K562 (cell line): Measurements from ENCODE around the gene KRTAP13-4. TPM values are rescaled to one million over a fixed set of nuclear protein-coding genes. Genes with fewer than 3 reads are reported as not detected.

Source experiments
- ATAC-seq: fragments of 200-7000 bp; cut with Tn5 transposase; 3 replicates; pipeline ENCODE4 v1.9.1; 2020; ENCODE audit warnings: moderate library complexity
- Bru-seq: library from RNA; stranded (reverse); fragments of 400-500 nt; gene quantifications from one replicate; lab custom pipeline; 2021; lab: Mats Ljungman, UMichigan
- BruChase-seq, 2 experiments: library from RNA; stranded (reverse); fragments of 400-500 nt; gene quantifications; one replicate each; lab custom pipeline; 2021; lab: Mats Ljungman, UMichigan
- BruUV-seq: library from RNA; stranded (reverse); fragments of 400-500 nt; replicated peaks from 2 replicates; lab custom pipeline; 2021; lab: Mats Ljungman, UMichigan
- CTCF ChIA-PET: fragments of 300-600 bp; formaldehyde crosslinking; extraction: SDS; loops from one replicate; lab custom pipeline; 2021; ENCODE audit warnings: low intra/inter-chr PET ratio; lab: Yijun Ruan, JAX
- POLR2A ChIA-PET: fragments of 300-600, 350-650 bp; sonication (Branson Sonifier 250); formaldehyde crosslinking; extraction: SDS; loops from one replicate; lab custom pipeline; 2021; ENCODE audit warnings: antibody characterized with exemption, inconsistent platforms; lab: Yijun Ruan, JAX
- DNase-seq, 4 experiments: peaks; one replicate each; pipeline versions ENCODE4 v3.0.0 to v3.0.0-alpha.2; 2011 to 2018; ENCODE audit warnings: low spot score in 3 of 4, mixed read lengths in 3 of 4; ENCODE audit errors: extremely low read depth in 1 of 4
- FAIRE-seq: peaks from 2 replicates; lab custom pipeline; 2011; peaks lifted over from hg19 to GRCh38; lab: Jason Lieb, UNC
- H2AFZ ChIP-seq: 2 replicates; pipeline ENCODE4 v1.6.0; 2011; ENCODE audit warnings: low read depth, low read length, control low read depth, inconsistent platforms
- H3K27ac ChIP-seq: fragments of 200-600 bp; 3 replicates; pipeline ENCODE4 v1.8.0; 2011; ENCODE audit warnings: low read depth, mild to moderate bottlenecking, control low read depth, inconsistent platforms, low read length, moderate library complexity, mixed read lengths; ENCODE audit errors: extremely low read depth
- H3K27me3 ChIP-seq, 2 experiments: fragments of 300-600 bp in 1 of 2; 2 replicates in 1 of 2; 3 replicates in 1 of 2; pipeline versions ENCODE4 v1.6.0 to v1.8.0; 2011; ENCODE audit warnings: inconsistent platforms in 2 of 2, low read length in 2 of 2, mild to moderate bottlenecking in 1 of 2, mixed read lengths in 1 of 2, moderate library complexity in 1 of 2; ENCODE audit not compliant: control insufficient read depth in 2 of 2, insufficient read depth in 2 of 2
- H3K36me3 ChIP-seq: fragments of 300-600 bp; 3 replicates; pipeline ENCODE4 v1.8.0; 2011; ENCODE audit warnings: mild to moderate bottlenecking, low read length, inconsistent platforms; ENCODE audit not compliant: control insufficient read depth, insufficient read depth
- H3K4me1 ChIP-seq, 2 experiments: fragments of 200-600 bp in 1 of 2; replicated peaks in 1 of 2; 2 replicates in 1 of 2; 3 replicates in 1 of 2; pipeline versions ENCODE4 v1.5.1 to v1.8.0; 2011; ENCODE audit warnings: inconsistent platforms in 2 of 2, low read length in 2 of 2, mild to moderate bottlenecking in 1 of 2, mixed read lengths in 1 of 2, moderate library complexity in 1 of 2; ENCODE audit not compliant: control insufficient read depth in 2 of 2, insufficient read depth in 2 of 2
- H3K4me2 ChIP-seq: 2 replicates; pipeline ENCODE4 v1.6.1; 2011; ENCODE audit warnings: low read length, control low read depth, inconsistent platforms, mixed read lengths; ENCODE audit not compliant: insufficient read depth
- H3K4me3 ChIP-seq: fragments of 200-600 bp; sonication (generic), shearing (Covaris generic); 2 replicates; pipeline ENCODE4 v1.5.1; 2016; ENCODE audit warnings: control low read depth, inconsistent platforms
- H3K79me2 ChIP-seq: fragments of 200-600 bp; 3 replicates; pipeline ENCODE4 v1.8.0; 2011; ENCODE audit warnings: low read length, inconsistent platforms; ENCODE audit not compliant: control insufficient read depth, insufficient read depth
- H3K9ac ChIP-seq, 2 experiments: 2 replicates each; pipeline versions ENCODE4 v1.6.0 to v1.6.1; 2011; ENCODE audit warnings: low read depth in 2 of 2, low read length in 2 of 2, control low read depth in 1 of 2, inconsistent platforms in 1 of 2, mild to moderate bottlenecking in 1 of 2, mixed read lengths in 1 of 2; ENCODE audit not compliant: insufficient read depth in 1 of 2
- H3K9me1 ChIP-seq: one replicate; pipeline ENCODE4 v1.6.0; 2011; ENCODE audit warnings: inconsistent platforms, mild to moderate bottlenecking, low read length, moderate library complexity; ENCODE audit not compliant: control insufficient read depth, insufficient read depth
- H3K9me3 ChIP-seq: replicated peaks from 2 replicates; pipeline ENCODE4 v1.5.1; 2011; ENCODE audit warnings: low read depth, low read length, inconsistent platforms; ENCODE audit not compliant: control insufficient read depth, insufficient read depth
- H4K20me1 ChIP-seq: replicated peaks from 2 replicates; pipeline ENCODE4 v1.6.1; 2011; ENCODE audit warnings: low read length, inconsistent platforms, mixed read lengths; ENCODE audit not compliant: control insufficient read depth, insufficient read depth
- CGGBP1 ChIP-seq: fragments of 250-450 bp; sonication (Bioruptor Pico); IDR thresholded peaks from 2 replicates; pipeline ENCODE4 v1.9.0; 2021; ENCODE audit warnings: mild to moderate bottlenecking
- DDX20 ChIP-seq: fragments of 450-650 bp; IDR thresholded peaks from 2 replicates; pipeline ENCODE4 v1.6.1; 2016; ENCODE audit warnings: missing genetic modification characterization, low read depth, mild to moderate bottlenecking, missing compliant biosample characterization, moderate library complexity
- DMBX1 ChIP-seq: fragments of 250-450 bp; sonication (Bioruptor Pico); IDR thresholded peaks from 2 replicates; pipeline ENCODE4 v1.8.0; 2022; ENCODE audit warnings: inconsistent platforms, mild to moderate bottlenecking, moderate library complexity, borderline replicate concordance
- ETV1 ChIP-seq: fragments of 450-650 bp; conservative IDR thresholded peaks from 2 replicates; pipeline ENCODE4 v1.6.1; 2016; ENCODE audit warnings: missing genetic modification characterization, control low read depth, low read depth, missing compliant biosample characterization
- HNRNPLL ChIP-seq: fragments of 200-400 bp; formaldehyde crosslinking; IDR thresholded peaks from 2 replicates; pipeline ENCODE4 v1.6.1; 2017; ENCODE audit warnings: low read length, low read depth, mild to moderate bottlenecking; ENCODE audit not compliant: poor library complexity, severe bottlenecking
- MCM7 ChIP-seq, 2 experiments: fragments of 450-650 bp; IDR thresholded peaks; 2 replicates each; pipeline ENCODE4 v1.6.1; 2016 to 2018
- NR1H2 ChIP-seq: sonication (generic); formaldehyde crosslinking; IDR thresholded peaks from 2 replicates; pipeline ENCODE4 v1.4.0; 2020; ENCODE audit warnings: mild to moderate bottlenecking, missing genetic modification reagents
- PHB ChIP-seq: fragments of 250-450 bp; sonication (Bioruptor Pico); IDR thresholded peaks from 2 replicates; pipeline ENCODE4 v1.5.0; 2021
- PHB2 ChIP-seq: fragments of 450-650 bp; IDR thresholded peaks from 2 replicates; pipeline ENCODE4 v1.6.1; 2017; ENCODE audit warnings: low read depth
- RAD51 ChIP-seq: fragments of 450-650 bp; IDR thresholded peaks from 2 replicates; pipeline ENCODE4 v1.7.1; 2016; ENCODE audit warnings: low read depth, mild to moderate bottlenecking, borderline replicate concordance
- ZFP30 ChIP-seq: fragments of 250-450 bp; sonication (Bioruptor Pico); IDR thresholded peaks from 2 replicates; pipeline ENCODE4 v1.8.0; 2022; ENCODE audit warnings: moderate library complexity, mild to moderate bottlenecking, inconsistent platforms, borderline replicate concordance
- ZNF12 ChIP-seq: sonication (generic); formaldehyde crosslinking; IDR thresholded peaks from 2 replicates; pipeline ENCODE4 v1.4.0; 2020; ENCODE audit warnings: mild to moderate bottlenecking, missing genetic modification reagents
- ZNF354B ChIP-seq: fragments of 250-450 bp; sonication (Bioruptor Pico); IDR thresholded peaks from 2 replicates; pipeline ENCODE4 v1.4.0; 2020
- ZNF592 ChIP-seq: fragments of 450-650 bp; IDR thresholded peaks from 2 replicates; pipeline ENCODE4 v1.6.1; 2017; ENCODE audit warnings: antibody characterized with exemption, mild to moderate bottlenecking
- ZNF695 ChIP-seq: fragments of 450-650 bp; formaldehyde crosslinking; IDR thresholded peaks from 2 replicates; pipeline ENCODE4 v1.4.0; 2020; ENCODE audit warnings: mild to moderate bottlenecking, moderate library complexity
- WGBS: fragments of 100-300 bp; shearing (Covaris generic); methylation state at CpG from one replicate; pipeline ENCODE4 v1.1.6; 2016; ENCODE audit warnings: low coverage, mixed read lengths; ENCODE audit not compliant: insufficient coverage; ENCODE audit errors: missing lambda C conversion rate; 5-methylcytosine and 5-hydroxymethylcytosine counted together
- in situ Hi-C: fragments of 300-500 bp; cut with MboI; formaldehyde crosslinking; loops from 4 replicates; pipeline ENCODE4 v1.15.0; 2018; ENCODE audit warnings: inconsistent platforms, mixed read lengths
- intact Hi-C: fragments of 100-400 bp; cut with micrococcal nuclease; formaldehyde crosslinking; loops from 2 replicates; pipeline ENCODE4 v1.14.2; 2022
- long read RNA-seq, 3 experiments: library from polyadenylated mRNA in 2 of 3; library from RNA in 1 of 3; unstranded in 2 of 3; stranded (forward) in 1 of 3; transcript quantifications; one replicate each; pipeline ENCODE4 v2.0.0, GENCODE V29; 2019 to 2022
- polyA minus RNA-seq, 3 experiments: library from RNA; depleted of rRNA, polyadenylated mRNA; stranded (reverse); fragments of >200 nt; gene quantifications; 2 replicates each; pipeline ENCODE4 v1.2.3, GENCODE V29; 2011
- polyA plus RNA-seq, 8 experiments: library from polyadenylated mRNA; depleted of rRNA in 4 of 8; stranded (reverse) in 5 of 8; unstranded in 3 of 8; fragments of >200 nt; fragmentation: Nextera tagmentation in 2 of 8; fragmentation: Illumina TruSeq in 1 of 8; extraction: Ambion mirVana in 2 of 8; extraction: Trizol in 1 of 8; gene quantifications; 2 replicates each; pipeline versions ENCODE4 v1.2.1 to v1.2.3, GENCODE V29; 2011 to 2014; ENCODE audit warnings: inconsistent platforms in 1 of 8, missing spikeins in 1 of 8
- total RNA-seq, 7 experiments: library from RNA; depleted of rRNA in 6 of 7; stranded (reverse); fragments of >200 nt in 6 of 7; fragmentation: Illumina TruSeq in 2 of 7; extraction: Trizol in 2 of 7; gene quantifications; 2 replicates each; pipeline versions ENCODE4 v1.2.1 to v1.2.3, GENCODE V29; 2011 to 2021; ENCODE audit warnings: low replicate concordance in 1 of 7

KRTAP13-4 gene
- not detected in 2 replicates for total RNA-seq (2011; cell fraction: chromatin; rRNA removed; ENCODE audit: low replicate concordance)
- total RNA-seq (2011; cell fraction: nucleolus; rRNA removed), result not detected in 2 replicates
- total RNA-seq (2011; cell fraction: nucleoplasm; rRNA removed), result not detected in 2 replicates
- total RNA-seq (2014; rRNA removed) (not detected in 2 replicates), total RNA-seq (2014; rRNA removed; fragmentation: Illumina TruSeq; extraction: Trizol) (not detected in 2 replicates), total RNA-seq (2015; rRNA removed; fragmentation: Illumina TruSeq; extraction: Trizol) (not detected in 2 replicates), total RNA-seq (2021) (not detected in 2 replicates), polyA plus RNA-seq (2011; rRNA removed) (not detected in 2 replicates), polyA plus RNA-seq (2014; fragmentation: Illumina TruSeq; extraction: Trizol) (not detected in 2 replicates), polyA plus RNA-seq (2014; fragmentation: Nextera tagmentation; extraction: Ambion mirVana) (not detected), polyA plus RNA-seq (2014; rRNA removed) (not detected in 2 replicates), polyA minus RNA-seq (2011; rRNA and poly(A)+ RNA removed) (not detected in 2 replicates), Bru-seq, nascent RNA (not detected), BruChase-seq, experiment 1, labeled RNA remaining after a 2-hour chase (not detected), BruChase-seq, experiment 2, labeled RNA remaining after a 6-hour chase (not detected)
- polyA plus RNA-seq (2011; cell fraction: cytosol; rRNA removed), result not detected in 2 replicates
- not detected in 2 replicates for polyA plus RNA-seq (2011; cell fraction: nucleus; rRNA removed)
- polyA plus RNA-seq (2012), result not detected in 2 replicates
- polyA minus RNA-seq (2011; cell fraction: cytosol; rRNA and poly(A)+ RNA removed), result not detected in 2 replicates
- not detected in 2 replicates for polyA minus RNA-seq (2011; cell fraction: nucleus; rRNA and poly(A)+ RNA removed)
- long read RNA-seq, experiment 1, result 0 reads
- long read RNA-seq, experiment 2, result 0 reads
- long read RNA-seq, experiment 3, result 0 reads

DNA sequence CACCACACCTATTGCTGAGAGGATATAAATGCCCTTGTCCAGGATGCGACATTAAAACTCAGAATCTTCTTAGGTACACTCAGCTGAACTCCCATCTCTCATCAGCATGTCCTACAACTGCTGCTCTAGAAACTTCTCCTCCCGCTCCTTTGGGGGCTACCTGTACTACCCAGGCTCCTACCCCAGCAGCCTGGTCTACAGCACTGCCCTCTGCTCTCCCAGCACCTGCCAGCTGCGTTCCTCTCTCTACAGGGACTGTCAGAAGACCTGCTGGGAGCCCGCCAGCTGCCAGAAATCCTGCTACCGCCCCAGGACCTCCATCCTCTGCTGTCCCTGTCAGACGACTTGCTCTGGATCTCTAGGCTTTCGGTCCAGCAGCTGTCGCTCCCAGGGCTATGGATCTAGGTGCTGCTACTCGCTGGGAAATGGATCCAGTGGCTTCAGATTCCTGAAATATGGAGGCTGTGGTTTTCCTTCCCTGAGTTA, at the start of gene KRTAP13-4:
KRTAP13-4 (plus strand) TSS at position 51 of the 486 bp plus-strand sequence; CDS start at position 107, 56 bp downstream.
- ChIA-PET POLR2A (no interaction called here), CTCF (no interaction called here)
- H3K4me2 ChIP-seq, result no peak within 1 kb of the TSS
- no peak within 1 kb of the TSS for H3K27ac ChIP-seq
- no peaks in the 10 kb centered on the region for H3K9me3 ChIP-seq
- no peak for DNase-seq
- no peaks in the 10 kb centered on the region for H4K20me1 ChIP-seq
- H3K4me3 ChIP-seq, result no peak within 1 kb of the TSS
- intact Hi-C loops, result no loop called here
- in situ Hi-C loops, result no loop called here
- no peaks in the 10 kb centered on the region for H3K79me2 ChIP-seq
- H3K9me1 ChIP-seq, result no peaks in the 10 kb centered on the region
- FAIRE-seq, result no peak
- no peak for ATAC-seq
- no peaks in the 10 kb centered on the region for H3K4me1 ChIP-seq
- H3K9ac ChIP-seq, result no peak within 1 kb of the TSS
- no peak within 1 kb of the TSS for H2AFZ ChIP-seq
- H3K27me3 ChIP-seq, result no peaks in the 10 kb centered on the region
- H3K36me3 ChIP-seq, result no peaks in the 10 kb centered on the region
- WGBS, result 2% methylated on average over 9 of the region's 9 CpGs
- BruUV-seq, result no TSS peak
- TF ChIP-seq PHB (CRISPR knock-in tag), result no peak
- TF ChIP-seq ZNF354B (CRISPR knock-in tag), result no peak
- no peak for TF ChIP-seq ZNF12 (CRISPR knock-in tag)
- TF ChIP-seq MCM7 (IDR thresholded peaks at IDR 0.05), result no peak
- no peak for TF ChIP-seq RAD51
- no peak for TF ChIP-seq HNRNPLL
- TF ChIP-seq ETV1 (tag), result no peak
- no peak for TF ChIP-seq ZNF695 (CRISPR knock-in tag)
- no peak for TF ChIP-seq ZFP30 (CRISPR knock-in tag)
- no peak for TF ChIP-seq DDX20
- no peak for TF ChIP-seq PHB2
- no peak for TF ChIP-seq ZNF592
- no peak for TF ChIP-seq NR1H2 (CRISPR knock-in tag)
- TF ChIP-seq CGGBP1 (CRISPR knock-in tag), result no peak
- TF ChIP-seq DMBX1 (CRISPR knock-in tag), result no peak
